GM10248 (cell line): ENCODE results near the gene ARSB.

ENCODE experiments used
- CTCF ChIA-PET: fragments of 300-600 bp; sonication (Branson Sonifier 250); formaldehyde crosslinking; extraction: SDS; loops from one replicate; lab custom pipeline; 2021; ENCODE audit warnings: antibody characterized with exemption; lab: Yijun Ruan, JAX
- POLR2A ChIA-PET: fragments of 350-650 bp; sonication (Branson Sonifier 250); formaldehyde crosslinking; extraction: SDS; loops from one replicate; lab custom pipeline; 2020; ENCODE audit warnings: antibody characterized with exemption; lab: Yijun Ruan, JAX
- DNase-seq: peaks from one replicate; pipeline ENCODE4 v3.0.0; 2012; ENCODE audit errors: extremely low spot score
- CTCF ChIP-seq: IDR thresholded peaks from 2 replicates; pipeline ENCODE4 v1.5.1; 2012; ENCODE audit warnings: mild to moderate bottlenecking, low read depth; ENCODE audit errors: extremely low read depth, missing control alignments, control extremely low read depth

The ARSB gene

GRCh38 chr5:78757269-78758053 lies 227.6 kb downstream of the ARSB start:
- TF ChIP-seq CTCF, result no peak
- CTCF ChIA-PET, result interaction anchor here (1.0 to 2.7 kb wide), 4 partner anchors 10 to 22 kb away, joined by 3 to 11 read pairs (median 6); no protein-coding TSS in a partner anchor
- POLR2A ChIA-PET, result no interaction called here
- no peak for DNase-seq

- ChIA-PET POLR2A (no interaction called here), CTCF (interaction anchor here (1.0 to 2.7 kb wide), 6 partner anchors 9 to 33 kb away, joined by 3 to 11 read pairs (median 3); no protein-coding TSS in a partner anchor)
- DNase-seq, result no peak
- no peak for TF ChIP-seq CTCF
These were observed 228.3 kb downstream of the ARSB start for GRCh38 chr5:78756858-78757257.

GRCh38 chr5:78755822-78756429 lies 229.2 kb downstream of the ARSB start:
- ChIA-PET POLR2A (no interaction called here), CTCF (interaction anchor here (1.1 to 2.7 kb wide), 6 partner anchors 8 to 65 kb away, joined by 3 to 11 read pairs (median 3); no protein-coding TSS in a partner anchor)
- TF ChIP-seq CTCF, result no peak
- DNase-seq, result no peak

GRCh38 chr5:78754655-78755054 lies 230.5 kb downstream of the ARSB start:
- DNase-seq, result no peak
- POLR2A ChIA-PET, result no interaction called here
- TF ChIP-seq CTCF, result no peak
- CTCF ChIA-PET, result interaction anchor here (1.2 kb wide), 1 partner anchor 9 kb away, joined by 4 read pairs; no protein-coding TSS in a partner anchor

GRCh38 chr5:78753093-78753531 lies 232.0 kb downstream of the ARSB start:
- DNase-seq, result no peak
- ChIA-PET POLR2A (no interaction called here), CTCF (interaction anchor here (1.0 to 1.4 kb wide), 2 partner anchors 8 to 11 kb away, joined by 3 to 4 read pairs; no protein-coding TSS in a partner anchor)
- no peak for TF ChIP-seq CTCF

- CTCF ChIA-PET, result interaction anchor here (1.1 to 1.8 kb wide), 2 partner anchors 15 to 208 kb away, joined by 3 to 5 read pairs; no protein-coding TSS in a partner anchor
- no peak for DNase-seq
- no peak for TF ChIP-seq CTCF
- POLR2A ChIA-PET, result no interaction called here
These were observed 233.2 kb downstream of the ARSB start for GRCh38 chr5:78751872-78752271.
